Liver (tissue), 3 donors: Measurements from ENCODE around the gene CGNL1.

Experiments
- ATF3 ChIP-seq: IDR thresholded peaks from 2 replicates; pipeline ENCODE4 v1.6.1; 2016; ENCODE audit warnings: antibody characterized with exemption
- CTCF ChIP-seq: fragments of 150-350 bp; IDR thresholded peaks from 2 replicates; pipeline ENCODE4 v1.5.1; 2017; ENCODE audit warnings: improper control_type of control experiment, low read depth, low read length; ENCODE audit not compliant: missing input control
- EGR1 ChIP-seq, 2 donors: IDR thresholded peaks; 2 replicates each; pipeline ENCODE4 v1.6.1; 2016 to 2018; ENCODE audit warnings: antibody characterized with exemption in 2 of 2, low read depth in 2 of 2
- HNF4G ChIP-seq: IDR thresholded peaks from 2 replicates; pipeline ENCODE4 v1.6.1; 2016; ENCODE audit warnings: antibody characterized with exemption
- RAD21 ChIP-seq, 2 donors: IDR thresholded peaks; 2 replicates each; pipeline ENCODE4 v1.6.1; 2016; ENCODE audit warnings: antibody characterized with exemption in 2 of 2, mild to moderate bottlenecking in 2 of 2
- REST ChIP-seq: IDR thresholded peaks from 2 replicates; pipeline ENCODE4 v1.6.1; 2016; ENCODE audit warnings: antibody characterized with exemption, mild to moderate bottlenecking
- TAF1 ChIP-seq: conservative IDR thresholded peaks from 2 replicates; pipeline ENCODE4 v1.6.1; 2016; ENCODE audit warnings: antibody characterized with exemption, mild to moderate bottlenecking
- YY1 ChIP-seq: IDR thresholded peaks from 2 replicates; pipeline ENCODE4 v1.6.1; 2016; ENCODE audit warnings: antibody characterized with exemption, mild to moderate bottlenecking
- ZBTB33 ChIP-seq: IDR thresholded peaks from 2 replicates; pipeline ENCODE4 v1.6.1; 2016; ENCODE audit warnings: antibody characterized with exemption
- donor health status: healthy.
- donor health status: healthy.

- TF ChIP-seq CTCF (no peak), YY1 (no peak), REST (no peak), TAF1 (no peak), RAD21 (IDR thresholded peaks at IDR 0.05) (no peak), HNF4G (no peak), EGR1 (IDR thresholded peaks at IDR 0.05; ENCODE audit: low read depth in 2 of 2) (no peak), ATF3 (no peak), ZBTB33 (no peak)
Observed at GRCh38 chr15:57384816-57385215, 8.5 kb downstream of the CGNL1 start.
